Measurements from ENCODE around the gene SURF4.

Gene SURF4

DNA sequence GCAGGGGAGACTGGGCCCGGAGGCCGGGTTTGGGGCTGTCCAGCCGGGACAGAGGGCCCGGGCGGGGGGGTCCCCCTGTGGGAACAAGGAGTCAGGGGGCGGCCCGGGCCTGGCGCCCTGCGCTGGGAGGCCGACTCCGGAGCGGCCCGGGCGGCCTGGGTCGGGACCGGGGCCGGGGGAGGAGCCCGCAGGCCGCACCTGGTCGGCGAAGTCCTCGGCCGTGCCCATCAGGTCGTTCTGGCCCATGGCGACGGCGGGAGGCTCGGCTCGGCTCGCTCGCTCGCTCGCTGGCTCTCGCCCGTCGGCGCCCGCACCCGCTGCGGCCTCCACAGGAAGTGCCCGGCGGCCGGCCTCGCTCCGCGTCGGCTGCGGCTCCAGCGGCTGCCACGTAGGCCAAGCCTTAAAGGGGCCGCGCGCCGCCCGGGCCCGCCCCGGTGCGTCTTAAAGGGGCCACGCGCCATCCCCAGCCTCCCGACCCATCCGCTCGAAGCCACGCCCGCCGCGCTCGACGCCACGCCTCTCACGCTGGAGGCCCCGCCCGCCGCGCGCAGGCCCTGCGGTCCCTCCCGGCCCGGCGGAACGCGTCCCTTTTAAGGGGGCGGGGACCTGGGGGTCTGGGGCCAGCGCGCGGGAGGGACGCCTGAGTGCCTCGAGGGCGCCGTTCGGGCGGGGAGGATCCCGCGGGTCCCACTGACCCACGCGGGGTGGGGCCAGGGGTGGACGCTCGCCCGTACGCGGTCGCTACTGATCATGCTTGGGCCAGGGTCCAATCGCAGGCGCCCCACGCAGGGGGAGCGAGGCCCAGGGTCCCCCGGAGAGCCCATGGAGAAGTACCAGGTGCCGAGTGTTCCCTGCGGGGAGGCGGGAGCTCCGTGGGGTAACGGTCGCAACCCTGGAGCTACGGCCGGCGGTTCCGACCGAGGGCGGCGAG is at the start of gene SURF4, which contains the start of gene STKLD1:
Gene SURF4, minus strand, starts transcription at position 337 of the 931 bp plus-strand sequence. Its CDS starts 91 bp downstream, at position 246.
Gene STKLD1, plus strand, starts transcription at position 643 of the 931 bp plus-strand sequence. Its CDS starts 108 bp downstream, at position 751.
- DNase-seq, result peak; percentile 80

DNA sequence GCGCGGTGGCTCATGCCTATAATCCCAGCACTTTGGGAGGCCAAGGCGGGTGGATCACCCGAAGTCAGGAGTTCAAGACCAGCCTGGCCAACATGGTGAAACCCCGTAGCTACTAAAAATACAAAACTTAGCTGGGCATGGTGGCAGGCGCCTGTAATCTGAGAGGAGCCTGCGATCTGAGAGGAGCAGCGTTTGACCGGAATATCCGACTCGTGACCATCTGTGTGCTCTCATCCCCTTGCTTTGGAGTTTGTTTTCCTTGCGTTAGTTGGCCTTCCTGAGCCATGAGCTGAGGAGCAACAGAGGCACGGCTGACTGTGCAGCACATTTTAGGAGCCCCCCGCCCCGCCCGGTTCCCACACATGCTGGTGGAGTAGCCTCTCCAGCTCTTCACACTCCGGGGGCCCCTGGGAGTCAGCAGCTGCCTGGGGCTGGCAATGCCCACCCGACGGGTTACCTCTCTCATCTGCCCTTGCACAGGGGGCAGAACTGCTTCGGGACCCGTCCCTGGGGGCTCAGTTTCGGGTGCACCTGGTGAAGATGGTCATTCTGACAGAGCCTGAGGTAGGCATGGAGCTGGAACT is 49.3 kb upstream of the SURF4 start:
- DNase-seq, result no peak

DNA sequence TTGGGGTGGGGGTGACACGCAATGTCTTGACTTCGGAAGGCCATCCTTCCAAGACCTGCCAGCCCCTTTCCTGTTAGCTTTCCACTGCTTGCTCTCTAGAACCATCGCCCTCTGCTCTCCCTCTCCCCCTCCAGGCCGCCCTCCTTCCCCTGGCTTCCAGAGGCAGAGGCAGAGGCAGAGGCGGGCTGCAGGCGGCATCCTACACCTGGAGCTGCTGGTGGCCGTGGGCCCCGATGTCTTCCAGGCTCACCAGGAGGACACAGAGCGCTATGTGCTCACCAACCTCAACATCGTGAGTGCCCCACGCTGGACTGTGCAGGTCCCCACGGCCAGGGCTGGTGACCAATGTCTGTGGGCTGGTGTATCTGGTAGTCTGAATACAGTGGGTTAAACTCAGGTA is 48.3 kb upstream of the SURF4 start:
- DNase-seq, result no peak

DNA sequence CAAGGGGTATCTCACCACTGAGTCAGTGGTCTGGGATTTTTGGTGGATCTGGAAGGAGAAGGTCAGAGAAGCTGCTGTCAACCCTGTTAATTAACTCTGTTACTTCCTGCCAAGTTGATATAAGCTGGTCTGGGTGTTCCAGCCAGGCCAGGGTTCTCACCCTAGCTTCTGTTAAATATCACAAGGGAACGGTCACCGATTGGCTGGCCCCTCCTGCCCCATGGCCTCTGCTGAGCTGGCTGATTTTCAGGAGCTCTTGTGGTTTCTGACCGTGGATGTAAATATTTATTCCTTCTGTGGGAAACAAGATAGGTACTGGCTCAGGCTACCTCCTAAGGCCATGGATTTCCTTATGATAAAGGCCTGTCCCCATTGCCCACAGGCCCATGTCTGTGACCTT is 47.4 kb upstream of the SURF4 start:
- no peak for DNase-seq

DNA sequence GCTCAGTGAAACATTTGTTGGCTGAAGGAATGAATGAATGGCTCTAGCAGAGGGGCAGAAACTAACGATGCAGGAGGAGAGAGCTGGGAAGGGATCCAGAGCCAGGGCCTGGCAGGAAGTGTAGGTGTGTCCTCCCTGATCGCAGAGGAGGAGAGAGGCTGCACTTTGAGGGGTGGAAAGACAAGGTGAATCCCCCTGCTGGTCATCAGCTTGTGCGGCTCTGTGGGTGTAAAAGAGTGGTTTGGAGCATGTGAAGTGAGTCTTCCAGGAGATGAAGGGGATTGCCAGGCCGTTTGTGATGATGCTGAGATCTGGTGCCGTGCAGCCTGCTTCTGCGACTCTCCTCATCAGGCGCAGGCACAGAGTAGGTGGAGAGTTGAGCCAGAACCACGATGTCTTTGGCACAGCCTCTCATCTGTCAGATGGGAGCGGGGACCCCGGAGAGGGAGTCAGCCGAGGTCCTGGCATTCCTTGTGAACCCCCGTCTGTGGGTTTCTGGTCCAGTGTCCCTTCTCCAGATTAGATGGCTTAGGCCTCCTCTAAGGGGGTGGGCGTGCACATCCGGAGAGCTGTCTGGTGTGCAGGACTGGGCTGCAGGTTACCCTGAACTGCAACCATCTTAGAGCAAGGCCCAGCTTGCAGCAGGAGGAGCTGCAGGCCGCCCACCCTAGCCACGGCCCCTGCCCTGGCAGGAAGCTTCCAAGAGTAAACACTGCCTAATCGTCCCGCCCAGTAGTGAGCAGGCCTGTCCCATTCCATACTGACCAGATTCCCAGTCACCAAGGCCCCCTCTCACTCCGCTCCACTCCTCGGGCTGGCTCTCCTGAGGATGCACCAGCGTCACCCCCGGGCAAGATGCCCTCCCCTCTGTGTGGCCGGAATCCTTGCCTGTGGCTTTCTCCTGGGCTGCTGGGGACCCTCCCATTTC is 46.0 kb upstream of the SURF4 start, which contains the start of gene ADAMTS13:
Gene ADAMTS13, plus strand, starts transcription at position 753 of the 928 bp plus-strand sequence. Its CDS starts 77 bp downstream, at position 830.
- no peak for DNase-seq

DNA sequence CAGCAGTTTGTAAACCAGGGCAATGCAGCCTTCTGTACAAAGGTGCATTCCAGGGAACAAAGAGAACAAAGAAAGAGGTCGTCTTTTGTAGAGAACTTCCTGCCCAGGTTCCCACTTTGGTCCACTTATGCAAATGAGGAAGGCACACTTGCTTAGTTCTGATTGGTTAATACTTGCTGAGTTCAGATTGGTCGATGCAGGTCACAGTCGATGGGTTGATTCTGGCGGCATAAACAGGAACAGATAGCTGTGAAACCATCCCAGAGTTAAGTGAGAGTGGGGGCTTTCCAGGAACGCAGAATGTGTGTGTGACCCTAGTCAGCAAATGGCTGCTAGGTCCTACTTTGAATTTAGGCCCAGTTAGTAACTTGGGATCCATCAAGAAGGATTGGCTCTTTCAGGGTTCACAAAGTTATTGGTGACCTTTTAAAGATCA is 44.5 kb upstream of the SURF4 start:
- DNase-seq, result no peak

DNA sequence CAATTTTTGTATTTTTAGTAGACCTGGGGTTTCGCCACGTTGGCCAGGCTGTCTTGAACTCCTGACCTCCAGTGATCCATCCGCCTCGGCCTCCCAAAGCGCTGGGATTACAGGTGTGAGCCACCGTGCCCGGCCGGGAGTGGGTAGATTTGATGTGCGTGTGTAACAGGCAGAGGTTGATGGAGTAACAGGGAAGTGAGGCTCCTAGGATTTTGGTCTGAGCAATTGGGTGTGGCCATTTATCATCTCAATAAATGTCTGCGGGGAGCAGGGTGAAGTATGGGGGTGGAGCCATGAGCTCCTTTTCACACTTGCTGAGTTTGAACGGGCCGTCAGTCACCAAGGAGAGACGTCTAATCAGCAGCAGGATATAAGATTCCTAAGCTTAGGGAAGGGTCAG is 43.1 kb upstream of the SURF4 start:
- DNase-seq, result no peak

DNA sequence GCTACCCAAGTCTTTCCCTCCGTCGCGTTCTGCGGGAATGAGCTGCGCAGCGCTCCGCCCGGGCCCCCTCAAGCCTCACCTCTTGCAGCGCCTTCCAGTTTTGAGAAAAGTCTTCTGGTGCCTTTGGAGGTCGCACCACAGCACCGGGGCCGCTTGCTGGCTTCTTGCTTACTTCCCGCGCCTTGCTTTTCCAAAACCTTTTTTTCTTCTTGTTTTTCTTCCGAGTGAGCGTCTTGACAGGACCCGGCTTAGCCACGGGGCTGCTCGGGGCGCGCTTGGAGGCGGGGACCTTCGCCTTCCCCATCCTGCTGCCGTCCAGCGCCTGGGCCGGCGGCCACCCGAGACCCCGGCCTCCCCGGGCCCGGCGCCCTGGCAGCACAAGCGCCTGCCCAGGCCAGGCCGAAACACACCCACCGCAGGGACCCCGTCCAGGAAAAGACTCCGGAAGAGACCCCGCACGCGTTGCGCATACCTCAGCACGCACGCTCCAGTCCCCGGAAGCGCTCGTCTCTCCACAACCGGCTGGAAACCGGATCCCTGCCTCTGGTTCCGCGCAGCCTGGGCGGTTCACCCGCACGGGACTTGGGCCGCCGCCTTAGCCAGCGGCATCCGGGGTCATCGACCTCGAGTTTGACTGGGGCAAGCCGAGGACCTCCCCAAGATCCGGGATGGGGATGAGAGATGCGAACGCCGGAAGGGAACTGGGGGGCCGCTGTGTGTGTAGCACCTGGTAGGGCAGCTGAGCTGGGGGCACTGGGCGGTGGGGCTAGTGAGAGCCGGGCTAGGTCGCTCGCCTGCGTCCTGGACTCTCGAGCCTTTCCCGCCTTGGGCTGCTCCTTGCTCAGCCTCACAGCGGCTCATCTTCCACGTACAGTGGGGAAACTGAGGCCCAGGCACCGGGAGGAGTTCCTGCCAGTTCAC is 41.9 kb upstream of the SURF4 start, which contains the start of gene REXO4:
Gene REXO4, minus strand, starts transcription at position 470 of the 921 bp plus-strand sequence. Its CDS starts 166 bp downstream, at position 304.
- peak; percentile 87 for DNase-seq

DNA sequence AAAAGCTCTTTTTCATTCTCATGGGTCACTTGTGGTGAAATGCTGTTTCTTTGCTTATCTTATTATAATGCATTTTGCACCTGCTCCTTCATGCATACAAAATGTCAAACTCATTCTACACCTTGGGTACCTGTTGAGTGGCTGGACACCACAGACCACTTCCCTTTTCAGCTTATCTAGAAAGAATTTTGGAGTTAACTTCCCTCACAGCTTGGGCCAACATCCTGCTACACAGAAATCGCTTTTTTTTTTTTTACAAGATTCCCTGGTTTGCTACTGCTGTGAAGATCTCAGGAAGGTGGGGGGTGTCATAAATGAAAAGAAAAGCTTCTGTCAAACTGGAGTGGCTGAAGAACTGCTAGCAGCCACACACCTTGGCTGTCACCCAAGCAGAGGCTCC is 39.3 kb upstream of the SURF4 start:
- no peak for DNase-seq

DNA sequence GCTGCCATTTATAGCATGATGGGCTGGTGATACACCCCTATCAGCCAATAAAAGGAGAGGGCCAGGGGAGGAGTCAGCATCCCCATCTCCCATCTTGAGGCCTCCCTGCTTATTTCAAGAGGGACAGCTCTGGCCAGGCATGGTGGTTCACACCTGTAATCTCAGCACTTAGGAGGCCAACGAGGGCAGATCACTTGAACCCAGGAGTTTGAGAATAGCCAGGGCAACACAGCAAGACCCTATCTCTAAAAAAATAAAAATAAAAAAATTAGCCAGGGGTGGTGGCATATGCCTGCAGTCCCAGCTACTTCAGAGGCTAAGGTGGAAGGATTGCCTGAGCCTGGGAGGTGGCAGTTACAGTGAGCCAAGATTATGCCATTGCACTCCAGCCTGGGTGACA is 32.2 kb upstream of the SURF4 start:
- DNase-seq, result no peak

DNA sequence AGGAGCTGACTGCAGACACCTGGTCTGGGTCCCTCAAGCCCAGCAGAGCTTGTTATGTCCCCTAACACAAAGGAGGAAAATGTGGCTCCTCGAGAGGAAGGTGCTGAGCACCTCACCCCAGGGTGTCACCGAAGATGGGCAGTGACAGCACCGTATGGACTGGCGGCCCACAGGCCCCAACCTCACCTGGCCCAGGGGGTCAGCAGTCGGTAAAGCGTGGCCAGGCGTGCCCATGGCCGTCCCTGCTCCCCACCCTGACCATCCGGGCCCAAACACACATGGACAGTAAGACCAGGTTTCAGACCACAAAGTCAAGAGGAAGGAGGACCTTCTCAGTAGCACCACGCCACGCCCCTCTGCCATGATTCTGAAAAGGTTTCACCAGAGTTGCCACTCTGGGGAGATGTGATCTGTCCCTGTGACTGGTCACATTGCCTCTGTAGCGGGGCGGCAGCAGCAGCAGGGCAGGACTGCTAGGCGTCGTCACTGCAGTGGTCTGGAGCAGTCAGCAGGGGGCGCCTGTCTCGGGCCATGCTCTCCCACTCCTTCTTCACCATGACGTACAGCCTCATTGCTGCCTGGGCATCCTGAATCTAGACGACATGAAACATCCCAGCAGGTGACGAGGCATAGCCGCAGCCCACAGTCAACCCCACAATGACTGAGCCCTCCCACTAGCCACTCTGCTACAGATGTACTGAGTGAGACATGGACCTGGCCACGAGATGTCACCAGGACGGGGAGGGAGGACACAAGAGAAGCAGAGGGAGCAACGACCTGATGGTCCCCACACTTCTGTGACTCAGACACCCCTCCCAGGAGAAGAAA is 30.8 kb upstream of the SURF4 start:
- peak; percentile 3 for DNase-seq

DNA sequence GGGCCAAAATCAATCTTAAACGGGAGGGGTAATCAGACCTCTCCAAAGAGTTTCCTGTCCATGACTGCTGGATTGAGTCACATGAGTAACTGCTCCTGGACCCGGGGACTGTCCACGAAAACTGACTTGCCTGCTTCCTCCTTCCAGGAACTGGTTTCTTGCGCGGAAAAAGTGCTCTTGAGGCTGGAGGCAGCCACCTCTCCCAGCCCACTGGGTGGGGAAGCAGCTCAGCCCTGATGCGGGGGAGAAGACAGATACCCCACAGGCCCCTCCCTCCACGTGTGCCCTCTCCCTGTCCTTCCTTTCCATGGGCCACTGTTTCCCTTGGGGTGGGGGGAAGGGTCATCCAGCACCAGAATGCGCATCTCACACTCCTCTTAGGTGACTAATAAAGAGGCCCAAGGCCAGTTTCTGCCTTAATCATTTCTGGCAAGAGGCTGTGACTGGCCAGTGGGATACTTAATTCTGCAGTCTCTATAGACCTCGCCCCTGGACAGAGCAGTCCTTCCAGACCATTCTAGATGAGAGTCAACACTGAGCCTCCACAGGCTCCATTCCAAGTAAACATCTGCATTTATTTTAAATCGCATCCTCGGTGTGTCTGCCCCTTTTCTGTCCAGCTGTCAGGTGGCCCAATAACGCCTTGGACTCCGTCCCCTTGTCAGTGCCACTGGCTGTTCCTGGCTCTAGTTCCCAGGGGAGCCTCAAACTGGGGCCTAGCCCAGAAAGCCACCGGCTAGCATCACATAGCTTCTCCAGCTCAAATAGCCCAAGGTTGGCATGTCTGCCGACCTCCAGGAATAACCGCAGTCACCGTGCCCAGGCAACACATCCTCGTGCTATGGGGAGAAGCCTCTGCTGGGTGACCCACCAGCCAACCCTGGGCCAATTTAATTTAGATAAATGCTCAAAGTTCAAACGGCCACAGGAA is 29.9 kb upstream of the SURF4 start:
- no peak for DNase-seq

DNA sequence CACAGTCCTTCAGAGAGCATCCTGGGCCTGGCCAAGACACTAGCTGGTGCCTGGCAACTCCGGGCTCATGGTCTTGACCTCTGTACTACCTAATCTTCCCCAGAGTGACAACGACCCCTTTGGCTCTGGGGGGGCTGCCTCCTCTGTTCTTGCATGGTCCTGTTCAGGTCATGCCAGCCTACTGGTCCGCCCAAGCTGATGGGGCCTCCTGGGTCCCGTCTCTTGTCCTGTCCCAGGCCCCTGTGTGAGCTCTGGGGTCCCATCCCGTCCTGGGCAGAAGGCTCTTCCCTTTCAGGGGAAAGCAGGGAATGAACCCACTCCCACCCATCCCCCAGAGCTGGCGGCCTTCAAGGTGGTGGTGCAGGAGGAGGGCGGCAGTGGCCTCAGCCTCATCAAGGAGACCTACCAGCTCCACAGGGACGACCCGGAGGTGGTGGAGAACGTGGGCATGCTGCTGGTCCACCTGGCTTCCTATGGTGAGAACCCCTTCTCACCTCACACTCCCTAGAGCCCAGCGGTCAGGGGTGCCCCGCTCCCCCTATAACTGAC is 28.7 kb upstream of the SURF4 start:
- DNase-seq, result no peak

DNA sequence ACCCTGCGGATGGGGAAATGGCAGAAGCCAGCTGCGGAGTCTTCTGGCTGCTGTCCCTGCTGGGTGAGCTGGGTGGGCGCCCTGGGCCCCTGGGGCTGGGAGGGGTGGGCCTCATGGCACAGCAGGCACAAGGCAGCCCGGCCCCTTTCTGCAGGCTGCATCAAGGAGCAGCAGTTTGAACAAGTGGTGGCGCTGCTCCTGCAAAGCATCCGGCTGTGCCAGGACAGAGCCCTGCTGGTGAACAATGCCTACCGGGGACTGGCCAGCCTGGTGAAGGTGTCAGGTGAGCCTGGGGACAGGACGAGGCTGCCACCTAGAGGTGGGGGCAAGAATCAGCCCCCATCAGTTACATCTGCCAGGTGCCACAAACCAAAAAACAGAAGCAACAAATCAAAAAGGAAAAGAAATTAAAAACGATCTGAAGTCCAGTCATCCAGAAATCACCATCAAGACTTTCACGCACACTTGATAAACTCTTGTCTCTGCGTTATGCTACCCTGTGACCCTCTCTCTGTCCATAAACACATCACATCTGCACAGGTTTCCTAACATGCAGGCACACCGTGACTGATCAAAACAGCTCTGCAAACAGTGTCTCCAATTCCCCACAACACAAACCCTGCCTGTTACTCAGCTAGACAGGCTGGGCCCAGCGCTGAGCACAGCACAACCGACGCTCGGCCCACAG is 28.1 kb upstream of the SURF4 start:
- DNase-seq, result peak; percentile 6

DNA sequence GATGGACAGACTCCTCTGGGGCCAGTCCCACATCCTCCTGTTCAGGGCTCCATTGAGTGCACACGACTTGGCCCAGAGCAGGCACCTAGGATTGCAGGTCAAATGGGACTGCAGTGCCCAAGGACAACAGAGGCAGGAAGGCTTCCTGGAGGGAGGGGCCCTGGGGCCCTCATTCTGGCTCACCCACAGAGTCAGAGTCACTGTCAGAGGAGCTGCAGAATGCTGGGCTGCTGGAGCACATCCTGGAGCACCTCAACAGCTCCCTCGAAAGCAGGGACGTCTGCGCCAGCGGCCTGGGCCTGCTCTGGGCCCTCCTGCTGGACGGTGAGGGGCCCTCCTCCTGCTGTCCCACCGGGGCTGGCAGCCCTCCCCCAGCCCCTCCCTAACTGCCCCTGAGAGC is 26.8 kb upstream of the SURF4 start:
- DNase-seq, result no peak

DNA sequence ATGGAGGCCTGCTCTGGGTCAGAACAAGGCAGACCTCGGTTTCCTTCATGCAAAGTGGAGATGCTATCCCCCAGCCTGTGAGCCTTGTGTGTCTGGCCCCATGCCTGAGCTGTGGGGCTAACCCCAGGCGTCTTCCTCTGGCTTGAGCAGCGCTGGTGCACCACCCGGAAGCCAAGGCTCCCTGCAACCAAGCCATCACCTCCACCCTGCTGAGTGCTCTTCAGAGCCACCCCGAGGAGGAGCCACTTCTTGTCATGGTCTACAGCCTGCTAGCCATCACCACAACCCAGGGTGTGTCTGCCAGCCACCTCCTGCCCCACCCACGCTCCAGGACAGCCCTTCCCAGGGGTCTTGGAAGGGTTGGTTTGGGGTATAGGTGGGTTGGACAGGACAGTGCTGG is 25.7 kb upstream of the SURF4 start:
- DNase-seq, result no peak

DNA sequence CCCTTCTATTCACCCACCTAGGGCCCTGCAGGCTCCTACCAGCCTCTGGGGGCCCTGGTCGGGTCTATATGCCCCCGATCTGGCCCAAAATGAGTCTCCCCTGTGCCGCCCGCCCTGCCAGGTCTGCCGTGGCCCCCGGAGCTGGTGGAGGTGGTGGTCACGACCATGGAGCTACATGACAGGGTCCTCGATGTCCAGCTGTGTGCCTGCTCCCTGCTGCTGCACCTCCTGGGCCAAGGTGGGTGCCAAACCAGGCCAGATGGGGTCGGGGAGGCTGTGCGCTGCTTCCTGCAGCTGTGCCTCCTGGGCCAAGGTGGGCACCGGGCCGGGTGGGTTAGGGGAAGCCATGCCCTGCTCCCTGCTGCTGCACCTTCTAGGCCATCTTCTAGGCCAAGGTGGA is 24.4 kb upstream of the SURF4 start:
- DNase-seq, result no peak

DNA sequence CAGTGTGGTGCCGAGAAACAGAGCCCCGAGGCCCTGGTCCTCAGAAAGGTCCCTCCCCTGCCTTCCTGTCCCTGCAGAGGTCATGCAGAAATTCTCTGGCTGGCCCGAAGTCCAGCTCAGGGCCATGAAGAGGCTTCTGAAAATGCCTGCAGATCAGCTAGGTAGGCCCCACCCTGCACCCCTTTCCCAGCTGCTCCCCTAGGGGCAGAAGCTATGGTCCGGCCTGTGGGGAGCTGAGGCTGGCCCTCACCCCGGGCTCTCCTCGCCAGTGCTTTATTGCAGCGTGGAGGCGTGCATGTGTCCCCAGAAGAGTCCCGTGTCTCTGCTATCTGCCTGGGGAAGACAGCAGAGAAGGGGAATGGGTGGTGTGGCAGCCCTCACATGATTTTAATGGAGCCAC is 22.0 kb upstream of the SURF4 start:
- no peak for DNase-seq

DNA sequence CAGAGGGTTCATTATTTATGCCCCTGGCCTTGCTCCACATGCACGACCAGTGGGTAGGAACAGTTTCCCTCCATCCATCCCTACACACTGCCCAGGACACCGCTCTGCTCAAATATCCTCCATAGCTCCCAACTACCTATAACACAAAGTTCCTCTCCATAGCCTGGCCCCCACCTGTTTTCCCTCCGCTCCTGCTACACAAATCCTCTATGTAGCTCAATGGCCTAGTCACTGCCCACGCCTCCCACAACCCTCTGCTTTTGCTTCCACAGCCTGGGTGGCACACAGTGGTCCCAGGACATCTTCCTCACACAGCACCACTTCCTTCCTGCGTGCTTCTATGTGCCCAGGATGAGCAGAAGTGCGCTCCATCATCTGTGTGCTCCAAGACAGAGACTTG is 21.5 kb upstream of the SURF4 start:
- no peak for DNase-seq
